Coronary artery (tissue), 2 donors: ENCODE measurements around the gene CAP2.
"Not testable (repeated sequence)": the region's sequence is repeated elsewhere in the genome, so short reads cannot be mapped to it uniquely, and the experiment has no call there.

Experiments
- DNase-seq: peaks from one replicate; pipeline ENCODE4 v3.0.0-alpha.2; 2017; ENCODE audit warnings: low spot score
- H3K27ac ChIP-seq, 2 donors: fragments of 200-600 bp; sonication (generic); one replicate each; pipeline ENCODE4 v1.5.1; 2016 to 2019
- H3K4me3 ChIP-seq: fragments of 200-600 bp; sonication (generic); 2 replicates; pipeline ENCODE4 v1.5.1; 2016; ENCODE audit warnings: mild to moderate bottlenecking, moderate library complexity
- TF ChIP-seq, protein P1 (sequence below): fragments of 200-600 bp; sonication (generic); IDR thresholded peaks from one replicate; pipeline ENCODE4 v1.5.1; 2019; ENCODE audit warnings: antibody characterized with exemption

The CAP2 gene

DNA sequence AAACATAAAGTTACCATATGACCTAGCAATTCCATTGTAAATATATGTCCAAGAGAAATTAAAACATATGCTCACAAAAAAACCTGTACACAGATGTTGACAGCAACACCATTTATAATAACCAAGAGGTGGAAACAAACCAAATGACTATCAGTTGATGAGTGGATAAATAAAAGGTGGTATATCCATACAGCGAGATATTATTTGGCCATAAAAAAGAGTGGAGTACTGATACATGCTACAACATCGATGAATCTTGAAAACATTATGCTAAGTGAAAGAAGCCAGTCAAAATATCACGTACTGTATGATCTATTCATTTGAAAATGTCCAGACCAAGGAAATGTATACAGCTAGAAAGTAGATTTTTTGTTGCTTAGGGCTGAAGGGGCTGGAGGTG, 2.9 kb downstream of the CAP2 start:
- Histone ChIP-seq H3K4me3 (no peak overlapping the region), H3K27ac (no peak overlapping the region)
- TF ChIP-seq, protein P1, sequence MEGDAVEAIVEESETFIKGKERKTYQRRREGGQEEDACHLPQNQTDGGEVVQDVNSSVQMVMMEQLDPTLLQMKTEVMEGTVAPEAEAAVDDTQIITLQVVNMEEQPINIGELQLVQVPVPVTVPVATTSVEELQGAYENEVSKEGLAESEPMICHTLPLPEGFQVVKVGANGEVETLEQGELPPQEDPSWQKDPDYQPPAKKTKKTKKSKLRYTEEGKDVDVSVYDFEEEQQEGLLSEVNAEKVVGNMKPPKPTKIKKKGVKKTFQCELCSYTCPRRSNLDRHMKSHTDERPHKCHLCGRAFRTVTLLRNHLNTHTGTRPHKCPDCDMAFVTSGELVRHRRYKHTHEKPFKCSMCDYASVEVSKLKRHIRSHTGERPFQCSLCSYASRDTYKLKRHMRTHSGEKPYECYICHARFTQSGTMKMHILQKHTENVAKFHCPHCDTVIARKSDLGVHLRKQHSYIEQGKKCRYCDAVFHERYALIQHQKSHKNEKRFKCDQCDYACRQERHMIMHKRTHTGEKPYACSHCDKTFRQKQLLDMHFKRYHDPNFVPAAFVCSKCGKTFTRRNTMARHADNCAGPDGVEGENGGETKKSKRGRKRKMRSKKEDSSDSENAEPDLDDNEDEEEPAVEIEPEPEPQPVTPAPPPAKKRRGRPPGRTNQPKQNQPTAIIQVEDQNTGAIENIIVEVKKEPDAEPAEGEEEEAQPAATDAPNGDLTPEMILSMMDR: no peak
- DNase-seq: no peak

- TF ChIP-seq, protein P1: no peak
- Histone ChIP-seq H3K4me3 (no peak overlapping the region), H3K27ac (peak overlapping the region in 1 of 2 donors; percentile 20)
- DNase-seq: no peak
Observed at GRCh38 chr6:17397764-17398194, 4.4 kb downstream of the CAP2 start.

GRCh38 chr6:17405181-17405943, 12.0 kb downstream of the CAP2 start:
- peak overlapping the region in 1 of 2 donors; percentile 5 for H3K27ac ChIP-seq
- H3K4me3 ChIP-seq, DNase-seq: not testable (repeated sequence)

GRCh38 chr6:17405944-17406245, 12.5 kb downstream of the CAP2 start:
- Histone ChIP-seq H3K4me3 (no peak overlapping the region), H3K27ac (peak overlapping the region in 1 of 2 donors; percentile 5)
- DNase-seq: no peak
- TF ChIP-seq, protein P1: no peak

GRCh38 chr6:17408081-17408480, 14.7 kb downstream of the CAP2 start:
- Histone ChIP-seq H3K27ac (peak overlapping the region in 1 of 2 donors; percentile 16), H3K4me3 (no peak overlapping the region)
- no peak for DNase-seq
- TF ChIP-seq, protein P1: no peak

DNA sequence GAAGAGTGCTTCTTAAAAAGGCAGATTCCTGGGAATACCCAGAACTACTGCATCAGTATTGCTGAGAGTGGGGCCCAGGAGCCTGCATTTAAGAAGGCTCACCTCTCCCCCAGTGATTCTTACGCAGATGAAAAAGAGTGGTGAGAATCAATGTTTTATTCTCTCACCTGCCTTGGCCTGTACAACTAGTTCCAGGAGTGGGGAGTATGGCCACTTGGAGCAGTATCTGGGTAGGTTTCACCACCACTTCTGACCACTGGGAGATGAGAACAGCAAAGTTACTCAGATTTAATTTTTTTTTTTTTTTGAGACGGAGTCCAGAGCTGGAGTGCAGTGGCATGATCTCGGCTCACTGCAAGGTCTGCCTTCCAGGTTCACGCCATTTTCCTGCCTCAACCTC, 16.9 kb downstream of the CAP2 start:
- DNase-seq: no peak
- TF ChIP-seq, protein P1: no peak
- H3K4me3 ChIP-seq: no peak overlapping the region
- H3K27ac ChIP-seq: no peak overlapping the region

DNA sequence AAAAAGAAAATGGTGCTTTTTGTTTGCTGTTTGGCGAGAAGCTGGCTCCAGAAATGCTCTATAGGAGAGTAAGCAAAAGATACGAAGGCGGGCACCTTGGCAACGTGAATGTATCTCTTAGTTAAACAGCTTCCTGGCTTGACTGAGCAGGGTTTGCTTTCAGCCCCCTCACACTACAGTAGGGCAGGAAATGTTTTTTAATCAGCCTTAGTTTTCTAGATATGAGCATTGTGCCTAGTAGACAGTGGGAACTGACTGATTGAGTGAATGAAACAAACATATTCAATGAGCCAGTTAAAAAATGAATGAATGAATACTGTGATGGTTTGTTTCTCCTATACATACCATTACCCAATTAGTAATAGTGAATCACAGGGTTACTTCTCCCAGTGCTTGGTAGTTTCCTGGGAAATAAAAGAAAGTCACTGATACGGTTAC, 19.9 kb downstream of the CAP2 start:
- no peak overlapping the region for H3K4me3 ChIP-seq
- peak overlapping the region in 1 of 2 donors; percentile 11 for H3K27ac ChIP-seq
- no peak for DNase-seq
- TF ChIP-seq, protein P1: no peak

DNA sequence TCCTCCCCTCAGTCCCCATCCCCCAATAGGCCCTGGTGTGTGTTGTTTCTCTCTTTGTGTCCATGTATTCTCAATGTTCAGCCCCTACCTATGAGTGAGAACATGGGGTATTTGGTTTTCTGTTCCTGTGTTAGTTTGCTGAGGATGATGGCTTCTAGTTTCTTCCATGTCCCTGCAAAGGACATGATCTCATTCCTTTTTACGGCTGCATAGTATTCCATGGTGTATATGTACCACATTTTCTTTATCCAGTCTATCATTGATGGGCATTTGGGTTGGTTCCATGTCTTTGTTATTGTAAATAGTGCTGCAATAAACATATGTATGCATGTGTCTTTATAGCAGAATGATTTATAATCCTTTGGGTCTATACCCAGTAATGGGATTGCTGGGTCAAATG, 21.0 kb downstream of the CAP2 start:
- H3K27ac ChIP-seq, H3K4me3 ChIP-seq, DNase-seq: not testable (repeated sequence)
